OCI-LY1 (cell line): Measurements from ENCODE around the gene TXNRD3.
"Not testable (repeated sequence)": the region's sequence is repeated elsewhere in the genome, so short reads cannot be mapped to it uniquely, and the experiment has no call there.

Source experiments
- H2AFZ ChIP-seq: fragments of 200-600 bp; sonication (generic), shearing (Covaris generic); 2 replicates; pipeline ENCODE4 v1.6.0; 2014; ENCODE audit warnings: antibody characterized with exemption, mild to moderate bottlenecking, low read length
- H3F3A ChIP-seq: fragments of 200-600 bp; sonication (generic), shearing (Covaris generic); 2 replicates; pipeline ENCODE4 v1.6.0; 2014; ENCODE audit warnings: mild to moderate bottlenecking, antibody characterized with exemption, low read length, moderate library complexity; ENCODE audit not compliant: insufficient read depth
- H3K27ac ChIP-seq: fragments of 200-600 bp; sonication (generic); 2 replicates; pipeline ENCODE4 v1.5.1; 2014; ENCODE audit warnings: low read length, mixed run types, mild to moderate bottlenecking, low read depth; ENCODE audit not compliant: poor library complexity, severe bottlenecking
- H3K27me3 ChIP-seq: fragments of 200-600 bp; sonication (generic); 2 replicates; pipeline ENCODE4 v1.6.0; 2014; ENCODE audit warnings: antibody characterized with exemption, mild to moderate bottlenecking, low read length, moderate library complexity; ENCODE audit not compliant: insufficient read depth
- H3K36me3 ChIP-seq: fragments of 200-600 bp; sonication (generic); 2 replicates; pipeline ENCODE4 v1.6.1; 2014; ENCODE audit warnings: mild to moderate bottlenecking, antibody characterized with exemption, low read length, moderate library complexity, mixed read lengths; ENCODE audit not compliant: insufficient read depth
- H3K4me1 ChIP-seq: fragments of 200-600 bp; sonication (generic); 2 replicates; pipeline ENCODE4 v1.5.1; 2014; ENCODE audit warnings: mild to moderate bottlenecking, low read length, moderate library complexity; ENCODE audit not compliant: insufficient read depth, severe bottlenecking
- H3K4me2 ChIP-seq: fragments of 200-600 bp; sonication (generic), shearing (Covaris generic); 2 replicates; pipeline ENCODE4 v1.6.1; 2014; ENCODE audit warnings: low read length
- H3K4me3 ChIP-seq: fragments of 200-600 bp; sonication (generic); 2 replicates; pipeline ENCODE4 v1.5.1; 2014; ENCODE audit warnings: low read length, low read depth, mild to moderate bottlenecking, mixed read lengths; ENCODE audit not compliant: poor library complexity, severe bottlenecking
- H3K79me2 ChIP-seq: fragments of 200-600 bp; shearing (Covaris generic); 2 replicates; pipeline ENCODE4 v1.6.1; 2016; ENCODE audit warnings: mixed run types, low read length, mixed read lengths; ENCODE audit not compliant: insufficient read depth
- H3K9ac ChIP-seq: fragments of 200-600 bp; sonication (generic), shearing (Covaris generic); 2 replicates; pipeline ENCODE4 v1.6.1; 2014; ENCODE audit warnings: mild to moderate bottlenecking, low read length, mixed read lengths
- H3K9me2 ChIP-seq: fragments of 200-600 bp; sonication (generic), shearing (Covaris generic); 2 replicates; pipeline ENCODE4 v1.6.1; 2014; ENCODE audit warnings: low read depth, mild to moderate bottlenecking, low read length, mixed read lengths
- H3K9me3 ChIP-seq: fragments of 200-600 bp; shearing (Covaris generic); 2 replicates; pipeline ENCODE4 v1.6.1; 2014; ENCODE audit warnings: low read length, mixed read lengths
- H4K20me1 ChIP-seq: fragments of 200-600 bp; sonication (generic), shearing (Covaris generic); 2 replicates; pipeline ENCODE4 v1.6.0; 2016; ENCODE audit warnings: mild to moderate bottlenecking, low read length; ENCODE audit not compliant: insufficient read depth
- EZH2 ChIP-seq: fragments of 200-600 bp; sonication (generic), shearing (Covaris generic); IDR thresholded peaks from 2 replicates; pipeline ENCODE4 v1.8.0; 2017; ENCODE audit warnings: borderline replicate concordance, mixed run types, mild to moderate bottlenecking, antibody characterized with exemption, low read length, moderate library complexity, mixed read lengths
- TF ChIP-seq, protein P1 (sequence below): fragments of 200-600 bp; sonication (generic), shearing (Covaris generic); IDR thresholded peaks from 2 replicates; pipeline ENCODE4 v1.5.1; 2017; ENCODE audit warnings: mild to moderate bottlenecking, antibody characterized with exemption, low read length, moderate library complexity, mixed read lengths

Gene TXNRD3

DNA sequence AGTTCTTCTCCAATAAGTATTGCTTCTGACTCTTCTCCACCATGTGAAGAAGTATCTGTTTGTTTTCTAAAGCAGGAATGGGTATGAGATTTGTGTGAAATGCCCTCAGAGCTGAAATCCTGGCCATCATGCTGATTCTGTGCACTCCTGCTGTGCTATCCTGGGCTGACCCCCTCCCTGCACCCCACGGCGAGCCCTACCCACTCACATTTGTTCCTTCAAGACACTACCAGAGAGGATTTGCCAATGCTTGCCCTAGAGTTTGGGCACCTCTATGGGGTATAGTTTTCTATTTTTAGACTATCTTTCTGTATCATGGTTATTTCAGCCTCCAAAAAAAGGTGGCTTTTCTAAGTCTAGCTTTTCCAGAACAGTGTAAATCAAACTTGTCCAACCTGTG is 18.5 kb downstream of the TXNRD3 start:
- no peaks in the 10 kb centered on the region for H3K4me1 ChIP-seq
- H4K20me1 ChIP-seq: no peaks in the 10 kb centered on the region
- H3K9me2 ChIP-seq: no peaks in the 10 kb centered on the region
- no peaks in the 10 kb centered on the region for H3K9me3 ChIP-seq
- H3K36me3 ChIP-seq: no peaks in the 10 kb centered on the region
- TF ChIP-seq, protein P1, sequence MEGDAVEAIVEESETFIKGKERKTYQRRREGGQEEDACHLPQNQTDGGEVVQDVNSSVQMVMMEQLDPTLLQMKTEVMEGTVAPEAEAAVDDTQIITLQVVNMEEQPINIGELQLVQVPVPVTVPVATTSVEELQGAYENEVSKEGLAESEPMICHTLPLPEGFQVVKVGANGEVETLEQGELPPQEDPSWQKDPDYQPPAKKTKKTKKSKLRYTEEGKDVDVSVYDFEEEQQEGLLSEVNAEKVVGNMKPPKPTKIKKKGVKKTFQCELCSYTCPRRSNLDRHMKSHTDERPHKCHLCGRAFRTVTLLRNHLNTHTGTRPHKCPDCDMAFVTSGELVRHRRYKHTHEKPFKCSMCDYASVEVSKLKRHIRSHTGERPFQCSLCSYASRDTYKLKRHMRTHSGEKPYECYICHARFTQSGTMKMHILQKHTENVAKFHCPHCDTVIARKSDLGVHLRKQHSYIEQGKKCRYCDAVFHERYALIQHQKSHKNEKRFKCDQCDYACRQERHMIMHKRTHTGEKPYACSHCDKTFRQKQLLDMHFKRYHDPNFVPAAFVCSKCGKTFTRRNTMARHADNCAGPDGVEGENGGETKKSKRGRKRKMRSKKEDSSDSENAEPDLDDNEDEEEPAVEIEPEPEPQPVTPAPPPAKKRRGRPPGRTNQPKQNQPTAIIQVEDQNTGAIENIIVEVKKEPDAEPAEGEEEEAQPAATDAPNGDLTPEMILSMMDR: no peak
- TF ChIP-seq EZH2: no peak
- no peak overlapping the region for H3K4me3 ChIP-seq
- H3K79me2 ChIP-seq: no peaks in the 10 kb centered on the region
- no peaks in the 10 kb centered on the region for H3F3A ChIP-seq
- H3K27ac ChIP-seq: no peak overlapping the region
- no peak overlapping the region for H2AFZ ChIP-seq
- H3K9ac ChIP-seq: no peak overlapping the region
- no peaks in the 10 kb centered on the region for H3K27me3 ChIP-seq
- H3K4me2 ChIP-seq: no peak overlapping the region

DNA sequence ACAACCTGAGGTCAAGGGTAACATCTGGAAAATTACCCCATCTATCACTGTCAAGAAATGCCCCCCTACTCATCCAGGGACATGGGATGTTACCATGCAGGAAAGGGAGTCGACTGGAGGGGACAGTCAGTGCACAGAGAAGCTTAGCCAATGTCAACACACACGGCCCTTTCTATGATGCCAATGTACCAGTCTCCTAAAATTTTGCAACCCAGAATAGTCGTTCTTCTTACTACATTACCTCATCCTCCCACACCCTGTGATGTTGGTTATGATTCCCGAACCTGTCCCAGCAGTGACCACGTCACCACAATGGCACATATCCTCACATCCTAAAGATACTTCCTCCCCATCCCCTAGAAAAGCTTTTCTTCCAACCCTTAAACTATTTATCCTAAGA is 20.1 kb downstream of the TXNRD3 start:
- Histone ChIP-seq H3K9ac (no peak overlapping the region), H2AFZ (no peak overlapping the region), H3K4me2 (no peak overlapping the region), H3K79me2 (no peaks in the 10 kb centered on the region), H3K27me3 (no peaks in the 10 kb centered on the region), H3K27ac (no peak overlapping the region), H4K20me1 (no peaks in the 10 kb centered on the region), H3K36me3 (no peaks in the 10 kb centered on the region), H3K4me1 (no peaks in the 10 kb centered on the region), H3F3A (no peaks in the 10 kb centered on the region), H3K9me2 (no peaks in the 10 kb centered on the region), H3K9me3 (no peaks in the 10 kb centered on the region), H3K4me3 (no peak overlapping the region)
- no peak for TF ChIP-seq EZH2
- TF ChIP-seq, protein P1: no peak

DNA sequence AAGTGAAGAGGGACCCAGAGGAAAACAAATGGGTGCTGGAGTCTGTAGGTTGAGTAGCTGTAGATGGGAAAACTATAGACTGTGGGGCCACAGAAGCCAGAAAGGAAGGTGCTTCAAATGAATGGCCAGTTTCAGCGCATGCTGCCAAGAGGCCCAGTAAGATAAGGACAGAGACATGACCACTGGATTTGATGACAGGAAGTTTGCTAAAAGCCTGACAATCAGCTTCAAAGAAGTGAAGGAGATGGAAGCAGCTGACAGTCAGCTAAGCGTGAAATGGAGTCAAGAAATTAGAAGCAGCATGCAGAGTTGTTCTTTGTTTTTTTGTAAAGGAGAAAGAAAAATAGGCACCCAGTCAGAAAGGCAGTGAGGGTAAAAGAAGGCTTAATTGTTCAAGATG is 24.9 kb downstream of the TXNRD3 start:
- H3K4me3 ChIP-seq: no peak overlapping the region
- no peaks in the 10 kb centered on the region for H3K9me3 ChIP-seq
- H3K4me1 ChIP-seq: no peaks in the 10 kb centered on the region
- no peak overlapping the region for H3K4me2 ChIP-seq
- H3K27ac ChIP-seq: no peak overlapping the region
- no peak for TF ChIP-seq EZH2
- TF ChIP-seq, protein P1: no peak
- H4K20me1 ChIP-seq: no peaks in the 10 kb centered on the region
- H3K9ac ChIP-seq: no peak overlapping the region
- H3F3A ChIP-seq: no peaks in the 10 kb centered on the region
- H3K36me3 ChIP-seq: no peaks in the 10 kb centered on the region
- H3K9me2 ChIP-seq: no peaks in the 10 kb centered on the region
- H3K27me3 ChIP-seq: no peaks in the 10 kb centered on the region
- H2AFZ ChIP-seq: no peak overlapping the region
- no peaks in the 10 kb centered on the region for H3K79me2 ChIP-seq

DNA sequence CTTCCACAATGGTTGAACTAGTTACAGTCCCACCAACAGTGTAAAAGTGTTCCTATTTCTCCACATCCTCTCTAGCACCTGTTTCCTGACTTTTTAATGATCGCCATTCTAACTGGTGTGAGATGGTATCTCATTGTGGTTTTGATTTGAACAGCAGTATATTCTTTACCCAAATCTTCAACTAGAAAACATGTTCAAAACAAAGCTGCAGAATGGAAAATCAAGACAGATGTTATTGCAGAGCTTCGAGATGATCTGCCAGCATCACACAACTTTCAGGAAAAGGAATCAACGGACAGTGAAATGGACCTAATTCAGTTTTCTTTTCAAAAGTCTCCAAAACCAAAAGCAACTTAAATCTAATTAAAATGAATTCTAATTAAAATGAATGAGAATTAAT is 29.2 kb downstream of the TXNRD3 start:
- not testable (repeated sequence) for H4K20me1 ChIP-seq

More for the DNA sequence above, 29.2 kb downstream of the TXNRD3 start:
- not testable (repeated sequence) for H3K4me1 ChIP-seq, H2AFZ ChIP-seq, H3K9me2 ChIP-seq, H3F3A ChIP-seq, H3K36me3 ChIP-seq, H3K79me2 ChIP-seq, H3K27ac ChIP-seq, H3K9me3 ChIP-seq, H3K4me3 ChIP-seq, H3K4me2 ChIP-seq, H3K27me3 ChIP-seq, H3K9ac ChIP-seq
